ENCODE results near the gene LHX8.

The LHX8 gene

DNA sequence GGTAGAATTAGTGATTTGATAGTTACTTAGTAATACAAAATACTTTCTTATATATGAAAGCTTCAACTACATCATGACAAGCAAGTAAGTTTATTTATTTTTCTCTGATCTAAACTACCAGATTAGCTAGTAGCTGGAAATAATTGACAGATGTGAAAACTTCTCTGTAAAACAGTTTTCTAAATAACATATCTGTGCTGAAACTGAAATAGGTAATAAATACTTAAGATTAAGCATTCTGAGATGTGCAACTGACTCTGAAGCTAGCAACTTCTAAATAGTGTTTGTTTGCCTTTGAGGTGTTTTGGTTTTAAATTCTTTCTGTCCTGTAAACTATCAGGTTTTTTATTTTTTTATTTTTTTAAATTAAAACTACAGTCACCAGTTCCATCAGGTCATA lies 18.5 kb upstream of the LHX8 start:
- DNase-seq: no peak
- no peaks in the 10 kb centered on the region for H3K4me1 ChIP-seq (ENCODE audit: control insufficient read depth in 1 of 2, insufficient read depth in 2 of 2, low read length in 2 of 2)
- H3K27me3 ChIP-seq (ENCODE audit: insufficient read depth, low read length): no peaks in the 10 kb centered on the region
- no peak overlapping the region for H2AK5ac ChIP-seq (ENCODE audit: low read length)
- H3K27ac ChIP-seq (ENCODE audit: low read depth, low read length): no peak overlapping the region
- H3K23ac ChIP-seq (ENCODE audit: low read length): no peak overlapping the region
- no peaks in the 10 kb centered on the region for H3K9me3 ChIP-seq (ENCODE audit: insufficient read depth, low read depth, low read length)
- no peak overlapping the region for H4K8ac ChIP-seq (ENCODE audit: low read depth, low read length)
- H3K36me3 ChIP-seq (ENCODE audit: control insufficient read depth in 1 of 2, insufficient read depth in 2 of 2, low read length in 2 of 2): no peaks in the 10 kb centered on the region
- no peaks in the 10 kb centered on the region for H3K79me2 ChIP-seq (ENCODE audit: control insufficient read depth, insufficient read depth, low read length, poor library complexity)
- no peak overlapping the region for H3K9ac ChIP-seq (ENCODE audit: low read length)
- H2BK120ac ChIP-seq (ENCODE audit: insufficient read depth, low read length, poor library complexity): no peak overlapping the region
- H4K12ac ChIP-seq (ENCODE audit: low read depth, low read length): no peak overlapping the region
- no peak overlapping the region for H3K18ac ChIP-seq (ENCODE audit: low read length)
- no peak overlapping the region for H3K4ac ChIP-seq (ENCODE audit: low read depth, low read length)
- H3K79me1 ChIP-seq (ENCODE audit: low read length): no peaks in the 10 kb centered on the region
- no peak overlapping the region for H3K4me2 ChIP-seq (ENCODE audit: low read length)
- no peak overlapping the region for H2AFZ ChIP-seq (ENCODE audit: insufficient read depth, low read length, poor library complexity)
- no peak overlapping the region for H4K91ac ChIP-seq (ENCODE audit: low read depth, low read length)
- no peak overlapping the region for H3K14ac ChIP-seq (ENCODE audit: low read length)
- no peak overlapping the region for H2BK12ac ChIP-seq (ENCODE audit: low read length)
- no peak overlapping the region for H2BK5ac ChIP-seq (ENCODE audit: low read depth, low read length, poor library complexity)
- H3K4me3 ChIP-seq (ENCODE audit: low read depth, low read length): no peak overlapping the region

DNA sequence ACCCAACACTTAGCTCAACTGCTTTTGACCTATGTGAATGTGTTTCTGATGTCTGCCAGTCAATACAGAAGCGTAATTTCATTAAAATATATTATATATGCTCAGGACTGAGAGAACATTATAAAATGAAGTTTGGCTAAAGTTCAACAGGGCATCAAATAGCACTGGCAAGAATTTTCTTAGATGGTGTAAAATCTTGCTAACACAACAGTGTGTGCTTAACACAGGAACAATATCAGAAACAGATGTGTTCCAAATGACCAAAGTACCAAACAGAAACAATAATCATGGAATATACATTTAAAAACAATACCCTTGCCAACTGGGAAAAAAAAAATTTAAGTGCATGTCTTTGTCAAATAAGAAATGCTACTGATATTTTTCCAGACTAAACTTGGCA lies 10.4 kb upstream of the LHX8 start:
- Histone ChIP-seq H2AFZ (ENCODE audit: insufficient read depth, low read length, poor library complexity) (no peak overlapping the region), H3K9ac (ENCODE audit: low read length) (no peak overlapping the region), H2AK5ac (ENCODE audit: low read length) (no peak overlapping the region), H3K4me1 (ENCODE audit: control insufficient read depth in 1 of 2, insufficient read depth in 2 of 2, low read length in 2 of 2) (no peaks in the 10 kb centered on the region), H3K4me2 (ENCODE audit: low read length) (no peak overlapping the region), H3K27me3 (ENCODE audit: insufficient read depth, low read length) (peaks cover 12% of the 10 kb centered on the region), H3K79me2 (ENCODE audit: control insufficient read depth, insufficient read depth, low read length, poor library complexity) (no peaks in the 10 kb centered on the region), H2BK12ac (ENCODE audit: low read length) (no peak overlapping the region), H4K12ac (ENCODE audit: low read depth, low read length) (no peak overlapping the region), H3K36me3 (ENCODE audit: control insufficient read depth in 1 of 2, insufficient read depth in 2 of 2, low read length in 2 of 2) (no peaks in the 10 kb centered on the region), H2BK120ac (ENCODE audit: insufficient read depth, low read length, poor library complexity) (no peak overlapping the region), H3K14ac (ENCODE audit: low read length) (no peak overlapping the region), H3K4me3 (ENCODE audit: low read depth, low read length) (no peak overlapping the region), H2BK5ac (ENCODE audit: low read depth, low read length, poor library complexity) (no peak overlapping the region), H3K79me1 (ENCODE audit: low read length) (no peaks in the 10 kb centered on the region), H3K9me3 (ENCODE audit: insufficient read depth, low read depth, low read length) (peaks cover 4% of the 10 kb centered on the region), H3K4ac (ENCODE audit: low read depth, low read length) (no peak overlapping the region), H3K27ac (ENCODE audit: low read depth, low read length) (no peak overlapping the region), H3K23ac (ENCODE audit: low read length) (no peak overlapping the region), H4K91ac (ENCODE audit: low read depth, low read length) (no peak overlapping the region), H4K8ac (ENCODE audit: low read depth, low read length) (no peak overlapping the region), H3K18ac (ENCODE audit: low read length) (no peak overlapping the region)
- no CpG with 5 or more reads among the region's 1 CpG for WGBS (ENCODE audit: extremely low coverage, insufficient coverage, insufficient read length)
- no peak for DNase-seq

DNA sequence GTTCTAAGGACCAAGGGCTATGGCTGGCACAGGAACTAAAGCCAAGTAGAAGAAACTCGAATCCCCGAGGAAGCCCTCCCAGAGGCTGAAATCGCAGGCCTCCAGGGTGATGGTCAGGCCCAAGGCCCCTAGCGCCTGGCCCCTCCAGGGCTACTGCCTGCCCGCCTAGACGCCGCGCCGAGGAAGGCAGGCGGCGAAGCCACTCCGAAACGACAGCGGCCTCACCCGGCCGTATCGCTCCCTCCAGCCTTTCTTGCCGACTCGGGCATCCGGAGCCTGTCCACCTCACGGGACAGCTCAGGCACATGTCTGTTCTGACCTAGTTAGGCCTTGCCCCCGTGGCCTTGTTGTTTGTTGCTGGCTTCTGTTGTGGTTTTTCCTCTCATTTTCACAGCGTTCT lies 9.7 kb upstream of the LHX8 start:
- Histone ChIP-seq H3K14ac (ENCODE audit: low read length) (no peak overlapping the region), H3K23ac (ENCODE audit: low read length) (no peak overlapping the region), H4K91ac (ENCODE audit: low read depth, low read length) (no peak overlapping the region), H3K36me3 (ENCODE audit: control insufficient read depth in 1 of 2, insufficient read depth in 2 of 2, low read length in 2 of 2) (no peaks in the 10 kb centered on the region), H4K12ac (ENCODE audit: low read depth, low read length) (no peak overlapping the region), H3K4me2 (ENCODE audit: low read length) (no peak overlapping the region), H3K27ac (ENCODE audit: low read depth, low read length) (no peak overlapping the region), H2BK12ac (ENCODE audit: low read length) (no peak overlapping the region), H3K79me1 (ENCODE audit: low read length) (no peaks in the 10 kb centered on the region), H2AK5ac (ENCODE audit: low read length) (no peak overlapping the region), H3K18ac (ENCODE audit: low read length) (no peak overlapping the region), H3K4ac (ENCODE audit: low read depth, low read length) (no peak overlapping the region), H2BK5ac (ENCODE audit: low read depth, low read length, poor library complexity) (no peak overlapping the region), H3K27me3 (ENCODE audit: insufficient read depth, low read length) (peaks cover 18% of the 10 kb centered on the region), H3K79me2 (ENCODE audit: control insufficient read depth, insufficient read depth, low read length, poor library complexity) (no peaks in the 10 kb centered on the region), H3K4me3 (ENCODE audit: low read depth, low read length) (no peak overlapping the region), H3K9me3 (ENCODE audit: insufficient read depth, low read depth, low read length) (peaks cover 4% of the 10 kb centered on the region), H3K4me1 (ENCODE audit: control insufficient read depth in 1 of 2, insufficient read depth in 2 of 2, low read length in 2 of 2) (no peaks in the 10 kb centered on the region), H2BK120ac (ENCODE audit: insufficient read depth, low read length, poor library complexity) (no peak overlapping the region), H2AFZ (ENCODE audit: insufficient read depth, low read length, poor library complexity) (no peak overlapping the region), H4K8ac (ENCODE audit: low read depth, low read length) (no peak overlapping the region), H3K9ac (ENCODE audit: low read length) (no peak overlapping the region)
- WGBS (ENCODE audit: extremely low coverage, insufficient coverage, insufficient read length): no CpG with 5 or more reads among the region's 23 CpGs
- no peak for DNase-seq

DNA sequence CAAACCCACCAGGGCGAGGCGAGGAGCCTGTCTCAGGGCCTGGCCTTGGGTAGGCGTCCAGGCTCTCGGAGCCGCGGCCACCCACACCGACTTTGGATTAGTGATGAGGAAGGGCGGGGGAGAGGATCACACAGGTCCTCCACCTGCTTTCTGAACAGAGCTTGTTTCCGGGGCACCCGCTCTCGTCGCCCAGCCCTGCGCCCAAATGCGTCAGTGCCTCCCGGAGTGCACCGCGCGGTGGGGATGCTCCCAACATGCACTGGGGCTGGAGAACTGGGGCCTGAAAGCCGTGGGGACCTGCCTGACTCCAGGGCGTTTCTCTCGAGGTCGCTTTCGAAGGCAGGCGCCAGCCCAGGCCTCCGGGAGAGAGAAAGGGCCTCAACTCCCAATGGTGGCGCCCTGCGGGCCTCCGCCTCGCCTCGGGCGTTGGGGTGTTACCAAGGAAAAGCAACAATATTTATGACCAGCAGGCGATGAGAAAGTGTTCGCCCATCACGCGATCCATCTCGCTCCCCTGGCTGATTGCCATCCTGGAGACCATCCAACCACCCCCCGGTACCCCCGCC lies 8.9 kb upstream of the LHX8 start:
- Histone ChIP-seq H3K36me3 (ENCODE audit: control insufficient read depth in 1 of 2, insufficient read depth in 2 of 2, low read length in 2 of 2) (no peaks in the 10 kb centered on the region), H2AFZ (ENCODE audit: insufficient read depth, low read length, poor library complexity) (no peak overlapping the region), H2BK5ac (ENCODE audit: low read depth, low read length, poor library complexity) (no peak overlapping the region), H3K4me3 (ENCODE audit: low read depth, low read length) (no peak overlapping the region), H2BK12ac (ENCODE audit: low read length) (no peak overlapping the region), H3K23ac (ENCODE audit: low read length) (no peak overlapping the region), H4K8ac (ENCODE audit: low read depth, low read length) (no peak overlapping the region), H3K27me3 (ENCODE audit: insufficient read depth, low read length) (peaks cover 25% of the 10 kb centered on the region), H3K14ac (ENCODE audit: low read length) (no peak overlapping the region), H3K4ac (ENCODE audit: low read depth, low read length) (no peak overlapping the region), H2BK120ac (ENCODE audit: insufficient read depth, low read length, poor library complexity) (no peak overlapping the region), H4K91ac (ENCODE audit: low read depth, low read length) (no peak overlapping the region), H3K18ac (ENCODE audit: low read length) (no peak overlapping the region), H3K4me2 (ENCODE audit: low read length) (no peak overlapping the region), H2AK5ac (ENCODE audit: low read length) (no peak overlapping the region), H4K12ac (ENCODE audit: low read depth, low read length) (no peak overlapping the region), H3K4me1 (ENCODE audit: control insufficient read depth in 1 of 2, insufficient read depth in 2 of 2, low read length in 2 of 2) (no peaks in the 10 kb centered on the region), H3K27ac (ENCODE audit: low read depth, low read length) (no peak overlapping the region), H3K79me2 (ENCODE audit: control insufficient read depth, insufficient read depth, low read length, poor library complexity) (no peaks in the 10 kb centered on the region), H3K9me3 (ENCODE audit: insufficient read depth, low read depth, low read length) (peaks cover 4% of the 10 kb centered on the region), H3K9ac (ENCODE audit: low read length) (no peak overlapping the region), H3K79me1 (ENCODE audit: low read length) (no peaks in the 10 kb centered on the region)
- no peak for DNase-seq
- no CpG with 5 or more reads among the region's 38 CpGs for WGBS (ENCODE audit: extremely low coverage, insufficient coverage, insufficient read length)

Data from trophoblast cell (in vitro differentiated cells and primary cell).